ENCODE data around the gene HLF. TPM values are rescaled to one million over a fixed set of nuclear protein-coding genes. Genes with fewer than 3 reads are reported as not detected.

The HLF gene
- total RNA-seq, 6 donors from 2014 or later = 19.9 to 45.1 (median 26.1) TPM

- peak in 1 of 2 donors; percentile 26 for DNase-seq
- Histone ChIP-seq H3K4me3 (no peak overlapping the region), H3K27me3 (no peaks in the 10 kb centered on the region), H3K4me1 (peaks cover 21 to 58% (median 41%) of the 10 kb centered on the region in 4 donors), H3K27ac (peak overlapping the region in 3 of 4 donors; percentile 16 to 83 (median 22)), H3K9me3 (no peaks in the 10 kb centered on the region), H3K36me3 (no peaks in the 10 kb centered on the region)
- ATAC-seq (ENCODE audit: low FRiP score in 2 of 2) = no peak
- 68 to 78% methylated on average over 7 of the region's 7 CpGs for WGBS, 2 donors
- TF ChIP-seq, protein P1, sequence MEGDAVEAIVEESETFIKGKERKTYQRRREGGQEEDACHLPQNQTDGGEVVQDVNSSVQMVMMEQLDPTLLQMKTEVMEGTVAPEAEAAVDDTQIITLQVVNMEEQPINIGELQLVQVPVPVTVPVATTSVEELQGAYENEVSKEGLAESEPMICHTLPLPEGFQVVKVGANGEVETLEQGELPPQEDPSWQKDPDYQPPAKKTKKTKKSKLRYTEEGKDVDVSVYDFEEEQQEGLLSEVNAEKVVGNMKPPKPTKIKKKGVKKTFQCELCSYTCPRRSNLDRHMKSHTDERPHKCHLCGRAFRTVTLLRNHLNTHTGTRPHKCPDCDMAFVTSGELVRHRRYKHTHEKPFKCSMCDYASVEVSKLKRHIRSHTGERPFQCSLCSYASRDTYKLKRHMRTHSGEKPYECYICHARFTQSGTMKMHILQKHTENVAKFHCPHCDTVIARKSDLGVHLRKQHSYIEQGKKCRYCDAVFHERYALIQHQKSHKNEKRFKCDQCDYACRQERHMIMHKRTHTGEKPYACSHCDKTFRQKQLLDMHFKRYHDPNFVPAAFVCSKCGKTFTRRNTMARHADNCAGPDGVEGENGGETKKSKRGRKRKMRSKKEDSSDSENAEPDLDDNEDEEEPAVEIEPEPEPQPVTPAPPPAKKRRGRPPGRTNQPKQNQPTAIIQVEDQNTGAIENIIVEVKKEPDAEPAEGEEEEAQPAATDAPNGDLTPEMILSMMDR (IDR thresholded peaks at IDR 0.05) = no peak
- TF ChIP-seq POLR2AphosphoS5 (IDR thresholded peaks at IDR 0.05) (no peak), POLR2A (IDR thresholded peaks at IDR 0.05) (no peak), EP300 (IDR thresholded peaks at IDR 0.05) (no peak)
Observed at GRCh38 chr17:55275894-55276804, 11.4 kb downstream of the HLF start.

- no peak for ATAC-seq (ENCODE audit: low FRiP score in 2 of 2)
- H3K4me3 ChIP-seq = no peak overlapping the region
- H3K27ac ChIP-seq = peak overlapping the region; percentile 10 to 61 (median 47)
- H3K9me3 ChIP-seq = no peaks in the 10 kb centered on the region
- H3K27me3 ChIP-seq = no peaks in the 10 kb centered on the region
- TF ChIP-seq, protein P1 (IDR thresholded peaks at IDR 0.05) = no peak
- TF ChIP-seq POLR2A (IDR thresholded peaks at IDR 0.05) (no peak), POLR2AphosphoS5 (IDR thresholded peaks at IDR 0.05) (no peak), EP300 (IDR thresholded peaks at IDR 0.05) (no peak)
- no peaks in the 10 kb centered on the region for H3K36me3 ChIP-seq
- no peak for DNase-seq
- 69 to 73% methylated on average over 2 of the region's 2 CpGs for WGBS, 2 donors
- peaks cover 21 to 58% (median 40%) of the 10 kb centered on the region in 4 donors for H3K4me1 ChIP-seq
Observed at GRCh38 chr17:55278173-55278961, 13.6 kb downstream of the HLF start.

DNA sequence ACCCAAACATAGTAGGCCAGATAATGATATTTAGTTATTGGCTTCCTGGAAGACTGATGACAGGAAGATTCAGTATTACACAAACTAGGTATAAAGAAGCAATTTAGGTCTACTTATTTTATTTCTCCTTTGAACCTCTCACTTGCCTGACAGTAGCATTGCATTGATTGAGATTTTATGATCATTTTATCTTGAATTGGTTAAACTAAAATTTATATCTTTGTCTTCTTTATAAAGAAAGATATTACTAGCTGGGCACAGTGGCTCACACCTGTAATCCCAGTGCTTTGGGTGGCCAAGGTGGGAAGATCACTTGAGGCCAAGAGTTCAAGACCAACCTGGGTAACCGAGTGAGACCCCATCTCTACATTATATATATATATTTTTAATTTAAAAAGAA, 14.4 kb downstream of the HLF start:
- DNase-seq (no peak), ATAC-seq (ENCODE audit: low FRiP score in 2 of 2) (no peak)
- Histone ChIP-seq H3K27ac (no peak overlapping the region), H3K9me3 (no peaks in the 10 kb centered on the region), H3K4me3 (no peak overlapping the region), H3K4me1 (peaks cover 20 to 58% (median 41%) of the 10 kb centered on the region in 4 donors), H3K36me3 (no peaks in the 10 kb centered on the region), H3K27me3 (no peaks in the 10 kb centered on the region)
- WGBS, 2 donors = 88 to 94% methylated on average over 1 of the region's 1 CpG
- TF ChIP-seq POLR2A (IDR thresholded peaks at IDR 0.05) = no peak
- no peak for TF ChIP-seq EP300 (IDR thresholded peaks at IDR 0.05)
- TF ChIP-seq POLR2AphosphoS5 (IDR thresholded peaks at IDR 0.05) = no peak
- TF ChIP-seq, protein P1 (IDR thresholded peaks at IDR 0.05) = no peak

DNA sequence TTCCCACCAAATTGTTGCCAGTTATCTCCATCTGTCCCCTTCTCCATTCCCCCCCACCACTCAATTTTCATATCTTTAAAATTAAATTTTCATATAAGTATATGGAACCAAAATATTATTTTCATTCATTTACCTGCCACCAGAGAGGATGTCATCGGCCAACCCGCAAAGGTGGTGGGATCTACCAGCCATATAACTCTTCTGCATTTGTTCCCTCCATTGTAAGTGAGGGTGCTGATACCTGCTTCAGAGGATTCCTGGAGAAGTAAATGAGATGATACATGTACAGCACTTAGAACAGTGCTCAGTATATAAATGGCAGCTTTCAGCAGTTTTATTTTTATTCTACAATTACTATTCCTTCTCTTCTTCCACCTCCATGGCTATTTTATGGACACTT, 15.0 kb downstream of the HLF start:
- WGBS, 2 donors = 70 to 98% methylated on average over 2 of the region's 2 CpGs
- ATAC-seq (ENCODE audit: low FRiP score in 2 of 2) (no peak), DNase-seq (no peak)
- Histone ChIP-seq H3K27ac (peak overlapping the region in 1 of 4 donors; percentile 4), H3K4me1 (peaks cover 20 to 57% (median 44%) of the 10 kb centered on the region in 4 donors), H3K9me3 (no peaks in the 10 kb centered on the region), H3K4me3 (no peak overlapping the region), H3K27me3 (no peaks in the 10 kb centered on the region), H3K36me3 (no peaks in the 10 kb centered on the region)
- TF ChIP-seq POLR2AphosphoS5 (IDR thresholded peaks at IDR 0.05) (no peak), POLR2A (IDR thresholded peaks at IDR 0.05) (no peak), EP300 (IDR thresholded peaks at IDR 0.05) (no peak)
- TF ChIP-seq, protein P1 (IDR thresholded peaks at IDR 0.05) = no peak

All from upper lobe of left lung (tissue), 6 donors.